Right lobe of liver (tissue), 6 donors: Measurements from ENCODE around the gene RAP2B. TPM values are rescaled to one million over a fixed set of nuclear protein-coding genes. Genes with fewer than 3 reads are reported as not detected.
"Not testable (repeated sequence)": the region's sequence is repeated elsewhere in the genome, so short reads cannot be mapped to it uniquely, and the experiment has no call there.

Experiments used
- ATAC-seq, 4 donors: fragments of 200-7000 bp; cut with Tn5 transposase; one replicate each; pipeline ENCODE4 v1.9.1; 2020; ENCODE audit warnings: mild to moderate bottlenecking in 4 of 4, moderate library complexity in 4 of 4
- DNase-seq, 3 donors: peaks; one replicate each; pipeline ENCODE4 v3.0.0-alpha.2; 2020
- H3K27ac ChIP-seq, 3 donors: fragments of 200-600 bp; one replicate each; pipeline ENCODE4 v1.8.0; 2022
- H3K27me3 ChIP-seq, 2 donors: fragments of 200-600 bp; one replicate each; pipeline ENCODE4 v1.8.0; 2022
- H3K36me3 ChIP-seq, 4 donors: fragments of 200-600 bp; sonication (generic) in 1 of 4; one replicate each; pipeline versions ENCODE4 v1.5.1 to v1.8.0; 2017 to 2022; ENCODE audit warnings: control low read depth in 1 of 4
- H3K4me1 ChIP-seq, 4 donors: fragments of 200-600 bp; sonication (generic) in 1 of 4; one replicate each; pipeline versions ENCODE4 v1.5.1 to v1.8.0; 2017 to 2022; ENCODE audit warnings: control low read depth in 1 of 4
- H3K4me3 ChIP-seq, 3 donors: fragments of 200-600 bp; one replicate each; pipeline ENCODE4 v1.8.0; 2022
- H3K9me3 ChIP-seq, 4 donors: fragments of 200-600 bp; sonication (generic) in 1 of 4; one replicate each; pipeline versions ENCODE4 v1.5.1 to v1.8.0; 2017 to 2022; ENCODE audit warnings: control low read depth in 1 of 4
- POLR2A ChIP-seq: fragments of 450-650 bp; IDR thresholded peaks from one replicate; pipeline ENCODE4 v1.6.1; 2017; ENCODE audit warnings: antibody characterized with exemption, mild to moderate bottlenecking
- WGBS: methylation state at CpG from one replicate; pipeline ENCODE4 v1.1.6; 2018; ENCODE audit warnings: low coverage, low lambda C conversion rate; ENCODE audit not compliant: insufficient coverage; ENCODE audit errors: missing lambda C conversion rate; 5-methylcytosine and 5-hydroxymethylcytosine counted together
- intact Hi-C, 2 donors: fragments of 100-400 bp; cut with DNase I; formaldehyde crosslinking; loops; one replicate each; pipeline versions ENCODE4 v1.11.2 to v1.14.1; 2022
- total RNA-seq, 6 experiments: library from RNA; depleted of rRNA in 2 of 6; stranded (reverse); fragments of >200 nt in 2 of 6; fragmentation: NEBNext Ultra II Directional in 3 of 6; extraction: Animal tissue kit (Norgen Biotek cat#: 25700) in 3 of 6; gene quantifications; one replicate each; pipeline versions ENCODE4 v1.1.0 to v1.2.4, GENCODE V29; 2016 to 2023
- TF ChIP-seq, protein P1 (sequence below), 4 donors: fragments of 200-600 bp in 3 of 4; fragments of 450-650 bp in 1 of 4; IDR thresholded peaks; one replicate each; pipeline versions ENCODE4 v1.5.1 to v1.8.0; 2016 to 2022; ENCODE audit warnings: antibody characterized with exemption in 4 of 4, mild to moderate bottlenecking in 2 of 4
- donor health status: DM: no; HTN: yes; CAD: no.
- donor health status: DM: no; HTN: no; CAD: no.
- donor health status: DM: no; HTN: no; CAD: no.
- donor health status: DM: no; HTN: yes; CAD: no.
- donor health status: DM: no; HTN: yes; CAD: no.

RAP2B gene
- total RNA-seq, 6 experiments from 2014 or later = 2.4 to 17.6 (median 4.5) TPM

- Histone ChIP-seq H3K9me3 (no peaks in the 10 kb centered on the region), H3K27ac (peak overlapping the region in 1 of 3 donors; percentile 26), H3K36me3 (no peaks in the 10 kb centered on the region), H3K4me1 (peaks cover 0 to 7% (median 0%) of the 10 kb centered on the region in 4 donors), H3K27me3 (no peaks in the 10 kb centered on the region), H3K4me3 (no peak overlapping the region)
- intact Hi-C loops = no loop called here
- TF ChIP-seq, protein P1, sequence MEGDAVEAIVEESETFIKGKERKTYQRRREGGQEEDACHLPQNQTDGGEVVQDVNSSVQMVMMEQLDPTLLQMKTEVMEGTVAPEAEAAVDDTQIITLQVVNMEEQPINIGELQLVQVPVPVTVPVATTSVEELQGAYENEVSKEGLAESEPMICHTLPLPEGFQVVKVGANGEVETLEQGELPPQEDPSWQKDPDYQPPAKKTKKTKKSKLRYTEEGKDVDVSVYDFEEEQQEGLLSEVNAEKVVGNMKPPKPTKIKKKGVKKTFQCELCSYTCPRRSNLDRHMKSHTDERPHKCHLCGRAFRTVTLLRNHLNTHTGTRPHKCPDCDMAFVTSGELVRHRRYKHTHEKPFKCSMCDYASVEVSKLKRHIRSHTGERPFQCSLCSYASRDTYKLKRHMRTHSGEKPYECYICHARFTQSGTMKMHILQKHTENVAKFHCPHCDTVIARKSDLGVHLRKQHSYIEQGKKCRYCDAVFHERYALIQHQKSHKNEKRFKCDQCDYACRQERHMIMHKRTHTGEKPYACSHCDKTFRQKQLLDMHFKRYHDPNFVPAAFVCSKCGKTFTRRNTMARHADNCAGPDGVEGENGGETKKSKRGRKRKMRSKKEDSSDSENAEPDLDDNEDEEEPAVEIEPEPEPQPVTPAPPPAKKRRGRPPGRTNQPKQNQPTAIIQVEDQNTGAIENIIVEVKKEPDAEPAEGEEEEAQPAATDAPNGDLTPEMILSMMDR (IDR thresholded peaks at IDR 0.05) = no peak
- ATAC-seq (peak in 1 of 4 donors; percentile 33), DNase-seq (no peak)
- 79% methylated on average over 1 of the region's 1 CpG for WGBS
These were observed 17.2 kb upstream of the RAP2B start for GRCh38 chr3:153144779-153145178.

- no peak for TF ChIP-seq POLR2A
- TF ChIP-seq, protein P1 (IDR thresholded peaks at IDR 0.05) = no peak
- ATAC-seq = no peak
- Histone ChIP-seq H3K9me3 (no peaks in the 10 kb centered on the region), H3K4me1 (peaks cover 0 to 6% (median 0%) of the 10 kb centered on the region in 4 donors), H3K27me3 (no peaks in the 10 kb centered on the region), H3K27ac (no peak overlapping the region), H3K36me3 (no peaks in the 10 kb centered on the region), H3K4me3 (no peak overlapping the region)
- DNase-seq = no peak
- intact Hi-C loops = no loop called here
These were observed 16.6 kb upstream of the RAP2B start for GRCh38 chr3:153145454-153145853.

- H3K4me1 ChIP-seq = no peaks in the 10 kb centered on the region
- no peaks in the 10 kb centered on the region for H3K9me3 ChIP-seq
- intact Hi-C loops = no loop called here
- no peaks in the 10 kb centered on the region for H3K36me3 ChIP-seq
- no peak overlapping the region for H3K4me3 ChIP-seq
- DNase-seq (no peak), ATAC-seq (no peak)
- TF ChIP-seq, protein P1 (IDR thresholded peaks at IDR 0.05) = no peak
- TF ChIP-seq POLR2A = no peak
- H3K27me3 ChIP-seq = no peaks in the 10 kb centered on the region
- WGBS = 87% methylated on average over 6 of the region's 6 CpGs
- no peak overlapping the region for H3K27ac ChIP-seq
These were observed 15.6 kb upstream of the RAP2B start for GRCh38 chr3:153146191-153147053.

DNA sequence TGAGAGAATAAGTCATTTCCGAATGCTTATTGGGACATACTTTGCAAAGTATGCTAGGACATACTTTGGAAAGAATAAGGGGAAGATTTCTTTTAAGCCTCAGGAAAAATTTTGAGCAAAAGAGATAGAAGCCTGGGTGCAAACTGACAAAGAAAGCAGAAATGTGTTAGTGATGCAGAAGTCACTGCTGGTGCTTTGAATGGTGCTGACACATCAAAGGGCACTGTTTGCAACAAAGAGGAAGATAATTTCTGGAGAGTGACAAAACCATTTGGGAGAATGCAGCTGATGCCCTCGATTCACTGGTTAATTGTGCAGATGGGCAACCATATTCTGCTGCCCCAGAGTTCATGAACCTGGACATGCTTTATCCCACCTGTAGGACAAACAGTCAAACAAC is 11.0 kb upstream of the RAP2B start:
- Histone ChIP-seq H3K36me3 (no peaks in the 10 kb centered on the region), H3K4me1 (no peaks in the 10 kb centered on the region), H3K9me3 (no peaks in the 10 kb centered on the region), H3K27ac (no peak overlapping the region), H3K4me3 (no peak overlapping the region), H3K27me3 (no peaks in the 10 kb centered on the region)
- no peak for DNase-seq
- 60% methylated on average over 2 of the region's 2 CpGs for WGBS
- intact Hi-C loops = no loop called here
- no peak for TF ChIP-seq POLR2A
- TF ChIP-seq, protein P1 (IDR thresholded peaks at IDR 0.05) = no peak
- ATAC-seq = peak in 3 of 4 donors; percentile 12 to 31 (median 14)

DNA sequence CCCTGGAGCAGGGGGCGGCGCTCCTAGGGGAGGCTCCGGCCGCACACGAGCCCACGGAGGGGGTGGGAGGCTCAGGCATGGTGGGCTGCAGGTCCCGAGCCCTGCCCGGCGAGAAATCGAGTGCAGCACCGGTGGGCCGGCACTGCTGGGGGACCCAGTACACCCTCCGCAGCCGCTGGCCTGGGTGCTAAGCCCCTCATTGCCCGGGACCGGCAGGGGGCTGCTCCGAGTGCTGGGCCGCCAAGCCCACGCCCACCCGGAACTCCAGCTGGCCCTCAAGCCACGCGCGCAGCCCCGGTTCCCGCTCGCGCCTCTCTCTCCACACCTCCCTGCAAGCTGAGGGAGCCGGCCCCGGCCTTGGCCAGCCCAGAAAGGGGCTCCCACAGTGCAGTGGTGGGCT is 6.2 kb upstream of the RAP2B start:
- H3K9me3 ChIP-seq, H3K4me3 ChIP-seq, DNase-seq, H3K27me3 ChIP-seq, H3K27ac ChIP-seq, ATAC-seq, intact Hi-C loops, H3K36me3 ChIP-seq: not testable (repeated sequence)
- H3K4me1 ChIP-seq = peaks cover 0 to 16% (median 0%) of the 10 kb centered on the region in 4 donors
- WGBS = no CpG with 5 or more reads among the region's 29 CpGs
